Measurements from ENCODE around the gene GNG13. TPM values are rescaled to one million over a fixed set of nuclear protein-coding genes. Genes with fewer than 3 reads are reported as not detected.

Gene GNG13
- total RNA-seq, 5 donors from 2014 or later (not counting 1 experiment from before 2014, with no cell fraction given), result not detected

GRCh38 chr16:769934-770333, 30.6 kb downstream of the GNG13 start:
- Mint-ChIP-seq H3K4me3 (no peak overlapping the region), H3K9me3 (no peaks in the 10 kb centered on the region), H3K36me3 (no peaks in the 10 kb centered on the region), H3K27me3 (peaks cover 0 to 4% of the 10 kb centered on the region in 2 donors), H3K27ac (no peak overlapping the region), H3K4me1 (no peaks in the 10 kb centered on the region)
- ChIA-PET POLR2A (no interaction called here), CTCF (no interaction called here)
- no peak overlapping the region for H3K4me3 ChIP-seq (ENCODE audit: control insufficient read depth in 1 of 2, extremely low read depth in 1 of 2, low read length in 1 of 2)
- DNase-seq (no peak), ATAC-seq (replicated peaks in 1 of 4) (no peak)
- peaks cover 0 to 35% of the 10 kb centered on the region in 2 experiments for H3K27me3 ChIP-seq (replicated peaks in 1 of 2; ENCODE audit: control insufficient read depth in 2 of 2, extremely low read depth in 1 of 2, insufficient read depth in 2 of 2, low read length in 1 of 2)
- no peak overlapping the region for H3K27ac ChIP-seq (ENCODE audit: low read length)
- 87% methylated on average over 16 of the region's 19 CpGs for WGBS (ENCODE audit: insufficient coverage)
- no peaks in the 10 kb centered on the region for H3K4me1 ChIP-seq (ENCODE audit: control insufficient read depth in 1 of 2, extremely low read depth in 1 of 2, insufficient read depth in 2 of 2, low read length in 2 of 2)
- no peaks in the 10 kb centered on the region for H3K9me3 ChIP-seq
- no peaks in the 10 kb centered on the region for H3K36me3 ChIP-seq (ENCODE audit: control insufficient read depth in 2 of 2, extremely low read depth in 1 of 2, insufficient read depth in 1 of 2, low read length in 1 of 2)

DNA sequence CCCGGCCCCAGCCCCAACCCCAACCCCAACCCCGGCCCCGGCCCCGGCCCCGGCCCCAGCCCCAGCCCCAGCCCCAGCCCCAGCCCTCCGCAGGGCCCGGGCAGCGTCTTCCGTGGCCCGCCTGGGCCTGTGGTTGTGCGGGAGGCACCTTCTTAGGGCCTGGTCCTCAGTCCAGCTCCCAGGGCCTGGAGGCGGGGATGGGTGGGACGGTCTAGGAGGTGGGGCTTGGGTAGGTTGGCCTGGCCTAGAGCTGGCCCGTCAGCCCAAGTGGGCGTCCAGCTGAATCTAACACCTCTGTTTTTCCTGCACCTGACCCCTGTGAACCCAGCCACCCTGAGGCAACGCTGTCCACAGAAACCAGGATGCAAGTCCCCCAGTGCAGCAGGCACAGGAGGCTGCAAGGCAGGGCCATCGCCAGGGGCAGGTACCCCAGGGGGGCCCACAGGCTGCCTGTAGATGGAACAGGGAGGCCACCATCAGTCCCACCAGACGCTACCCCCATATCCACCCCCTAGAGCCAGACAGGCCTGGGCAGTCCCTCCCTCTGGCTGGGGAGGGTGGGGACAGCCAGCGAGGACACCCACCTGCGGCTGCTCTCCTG, 31.2 kb downstream of the GNG13 start:
- ATAC-seq (replicated peaks in 1 of 4) (no peak), DNase-seq (no peak)
- Histone ChIP-seq H3K36me3 (ENCODE audit: control insufficient read depth in 2 of 2, extremely low read depth in 1 of 2, insufficient read depth in 1 of 2, low read length in 1 of 2) (no peaks in the 10 kb centered on the region), H3K9me3 (no peaks in the 10 kb centered on the region), H3K27me3 (replicated peaks in 1 of 2; ENCODE audit: control insufficient read depth in 2 of 2, extremely low read depth in 1 of 2, insufficient read depth in 2 of 2, low read length in 1 of 2) (peaks cover 0 to 37% of the 10 kb centered on the region in 2 experiments), H3K27ac (ENCODE audit: low read length) (no peak overlapping the region), H3K4me3 (ENCODE audit: control insufficient read depth in 1 of 2, extremely low read depth in 1 of 2, low read length in 1 of 2) (no peak overlapping the region), H3K4me1 (ENCODE audit: control insufficient read depth in 1 of 2, extremely low read depth in 1 of 2, insufficient read depth in 2 of 2, low read length in 2 of 2) (no peaks in the 10 kb centered on the region)
- POLR2A ChIA-PET, result no interaction called here
- Mint-ChIP-seq H3K4me1 (no peaks in the 10 kb centered on the region), H3K4me3 (no peak overlapping the region), H3K27ac (no peak overlapping the region), H3K9me3 (no peaks in the 10 kb centered on the region), H3K27me3 (peaks cover 0 to 4% of the 10 kb centered on the region in 2 donors), H3K36me3 (no peaks in the 10 kb centered on the region)
- 71% methylated on average over 8 of the region's 20 CpGs for WGBS (ENCODE audit: insufficient coverage)
- CTCF ChIA-PET, result no interaction called here

GRCh38 chr16:768428-768827, 32.1 kb downstream of the GNG13 start:
- POLR2A ChIA-PET, result no interaction called here
- 70% methylated on average over 11 of the region's 21 CpGs for WGBS (ENCODE audit: insufficient coverage)

DNA sequence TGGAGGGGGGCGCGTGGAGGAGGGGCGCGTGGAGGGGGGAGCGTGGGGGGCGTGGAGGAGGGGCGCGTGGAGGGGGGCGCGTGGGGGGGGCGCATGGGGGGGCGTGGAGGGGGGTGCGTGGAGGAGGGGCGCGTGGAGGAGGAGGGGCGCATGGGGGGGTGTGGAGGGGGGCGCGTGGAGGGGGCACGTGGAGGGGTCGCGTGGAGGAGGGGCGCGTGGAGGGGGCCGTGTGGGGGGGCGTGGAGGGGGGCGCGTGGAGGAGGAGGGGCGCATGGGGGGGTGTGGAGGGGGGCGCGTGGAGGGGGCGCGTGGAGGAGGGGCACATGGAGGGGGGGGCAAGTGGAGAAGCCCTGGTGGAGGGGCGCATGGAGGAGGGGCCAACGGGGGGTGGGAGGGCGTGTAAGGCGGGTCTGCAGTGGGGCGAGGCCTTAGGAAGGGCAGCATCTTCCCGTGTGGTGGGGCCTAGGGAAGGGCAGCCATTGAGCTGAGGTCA, 32.7 kb downstream of the GNG13 start:
- H3K9me3 Mint-ChIP-seq, result no peaks in the 10 kb centered on the region
- no peak overlapping the region for H3K4me3 ChIP-seq (ENCODE audit: control insufficient read depth in 1 of 2, extremely low read depth in 1 of 2, low read length in 1 of 2)
- no peak overlapping the region for H3K27ac ChIP-seq (ENCODE audit: low read length)
- no peaks in the 10 kb centered on the region for H3K36me3 Mint-ChIP-seq
- H3K36me3 ChIP-seq (ENCODE audit: control insufficient read depth in 2 of 2, extremely low read depth in 1 of 2, insufficient read depth in 1 of 2, low read length in 1 of 2), result no peaks in the 10 kb centered on the region
- H3K4me1 ChIP-seq (ENCODE audit: control insufficient read depth in 1 of 2, extremely low read depth in 1 of 2, insufficient read depth in 2 of 2, low read length in 2 of 2), result no peaks in the 10 kb centered on the region
- H3K9me3 ChIP-seq, result no peaks in the 10 kb centered on the region
- peaks cover 0 to 4% of the 10 kb centered on the region in 2 donors for H3K27me3 Mint-ChIP-seq
- H3K4me1 Mint-ChIP-seq, result no peaks in the 10 kb centered on the region
- no peak overlapping the region for H3K27ac Mint-ChIP-seq
- DNase-seq (no peak), ATAC-seq (replicated peaks in 1 of 4) (no peak)
- ChIA-PET POLR2A (no interaction called here), CTCF (no interaction called here)
- 57% methylated on average over 2 of the region's 38 CpGs for WGBS (ENCODE audit: insufficient coverage)
- no peak overlapping the region for H3K4me3 Mint-ChIP-seq
- peaks cover 0 to 46% of the 10 kb centered on the region in 2 experiments for H3K27me3 ChIP-seq (replicated peaks in 1 of 2; ENCODE audit: control insufficient read depth in 2 of 2, extremely low read depth in 1 of 2, insufficient read depth in 2 of 2, low read length in 1 of 2)

More at GRCh38 chr16:768428-768827, 32.1 kb downstream of the GNG13 start:
- DNase-seq, result no peak
- no peaks in the 10 kb centered on the region for H3K9me3 ChIP-seq
- no peaks in the 10 kb centered on the region for H3K36me3 ChIP-seq (ENCODE audit: control insufficient read depth in 2 of 2, extremely low read depth in 1 of 2, insufficient read depth in 1 of 2, low read length in 1 of 2)
- no peak overlapping the region for H3K27ac ChIP-seq (ENCODE audit: low read length)
- Mint-ChIP-seq H3K27me3 (peaks cover 0 to 4% of the 10 kb centered on the region in 2 donors), H3K9me3 (no peaks in the 10 kb centered on the region), H3K27ac (no peak overlapping the region), H3K4me1 (no peaks in the 10 kb centered on the region), H3K36me3 (no peaks in the 10 kb centered on the region), H3K4me3 (no peak overlapping the region)
- no peaks in the 10 kb centered on the region for H3K4me1 ChIP-seq (ENCODE audit: control insufficient read depth in 1 of 2, extremely low read depth in 1 of 2, insufficient read depth in 2 of 2, low read length in 2 of 2)
- CTCF ChIA-PET, result no interaction called here
- peaks cover 0 to 41% of the 10 kb centered on the region in 2 experiments for H3K27me3 ChIP-seq (replicated peaks in 1 of 2; ENCODE audit: control insufficient read depth in 2 of 2, extremely low read depth in 1 of 2, insufficient read depth in 2 of 2, low read length in 1 of 2)
- no peak overlapping the region for H3K4me3 ChIP-seq (ENCODE audit: control insufficient read depth in 1 of 2, extremely low read depth in 1 of 2, low read length in 1 of 2)
- no peak for ATAC-seq (replicated peaks in 1 of 4)

GRCh38 chr16:766820-767640, 33.5 kb downstream of the GNG13 start:
- H3K36me3 ChIP-seq (ENCODE audit: control insufficient read depth in 2 of 2, extremely low read depth in 1 of 2, insufficient read depth in 1 of 2, low read length in 1 of 2), result no peaks in the 10 kb centered on the region
- H3K9me3 Mint-ChIP-seq, result no peaks in the 10 kb centered on the region
- WGBS (ENCODE audit: insufficient coverage), result 70% methylated on average over 30 of the region's 48 CpGs
- ChIA-PET CTCF (no interaction called here), POLR2A (no interaction called here)
- H3K27ac Mint-ChIP-seq, result no peak overlapping the region
- DNase-seq, result no peak
- peaks cover 0 to 45% of the 10 kb centered on the region in 2 experiments for H3K27me3 ChIP-seq (replicated peaks in 1 of 2; ENCODE audit: control insufficient read depth in 2 of 2, extremely low read depth in 1 of 2, insufficient read depth in 2 of 2, low read length in 1 of 2)
- ATAC-seq (replicated peaks in 1 of 4), result no peak
- H3K36me3 Mint-ChIP-seq, result no peaks in the 10 kb centered on the region
- H3K4me1 ChIP-seq (ENCODE audit: control insufficient read depth in 1 of 2, extremely low read depth in 1 of 2, insufficient read depth in 2 of 2, low read length in 2 of 2), result no peaks in the 10 kb centered on the region
- H3K27ac ChIP-seq (ENCODE audit: low read length), result no peak overlapping the region
- H3K4me1 Mint-ChIP-seq, result no peaks in the 10 kb centered on the region
- no peak overlapping the region for H3K4me3 ChIP-seq (ENCODE audit: control insufficient read depth in 1 of 2, extremely low read depth in 1 of 2, low read length in 1 of 2)
- H3K9me3 ChIP-seq, result no peaks in the 10 kb centered on the region
- no peak overlapping the region for H3K4me3 Mint-ChIP-seq
- H3K27me3 Mint-ChIP-seq, result peaks cover 0 to 4% of the 10 kb centered on the region in 2 donors

- 85% methylated on average over 26 of the region's 29 CpGs for WGBS (ENCODE audit: insufficient coverage)
Measured at GRCh38 chr16:766008-766819, 34.3 kb downstream of the GNG13 start.

More at GRCh38 chr16:766008-766819, 34.3 kb downstream of the GNG13 start:
- Histone ChIP-seq H3K9me3 (no peaks in the 10 kb centered on the region), H3K27ac (ENCODE audit: low read length) (no peak overlapping the region), H3K4me3 (ENCODE audit: control insufficient read depth in 1 of 2, extremely low read depth in 1 of 2, low read length in 1 of 2) (no peak overlapping the region), H3K27me3 (replicated peaks in 1 of 2; ENCODE audit: control insufficient read depth in 2 of 2, extremely low read depth in 1 of 2, insufficient read depth in 2 of 2, low read length in 1 of 2) (peaks cover 0 to 46% of the 10 kb centered on the region in 2 experiments), H3K4me1 (ENCODE audit: control insufficient read depth in 1 of 2, extremely low read depth in 1 of 2, insufficient read depth in 2 of 2, low read length in 2 of 2) (no peaks in the 10 kb centered on the region), H3K36me3 (ENCODE audit: control insufficient read depth in 2 of 2, extremely low read depth in 1 of 2, insufficient read depth in 1 of 2, low read length in 1 of 2) (no peaks in the 10 kb centered on the region)
- Mint-ChIP-seq H3K36me3 (no peaks in the 10 kb centered on the region), H3K27me3 (peaks cover 0 to under 1% of the 10 kb centered on the region in 2 donors), H3K27ac (no peak overlapping the region), H3K4me3 (no peak overlapping the region), H3K4me1 (no peaks in the 10 kb centered on the region), H3K9me3 (no peaks in the 10 kb centered on the region)
- ATAC-seq (replicated peaks in 1 of 4) (no peak), DNase-seq (no peak)
- ChIA-PET CTCF (interaction anchor here in 1 of 2 donors (0.7 kb wide), 1 partner anchor 25 kb away, joined by 3 read pairs; no protein-coding TSS in a partner anchor), POLR2A (no interaction called here)
